GM12892 (cell line): ENCODE data around the gene FBXW12.

Source experiments
- POLR2A ChIP-seq: IDR thresholded peaks from 2 replicates; pipeline ENCODE4 v1.6.1; 2011; ENCODE audit warnings: low read depth, low read length, control low read depth
- POLR2AphosphoS5 ChIP-seq: IDR thresholded peaks from 2 replicates; pipeline ENCODE4 v1.6.1; 2011; ENCODE audit warnings: low read depth, low read length, control low read depth

GRCh38 chr3:48436477-48436787, 64.4 kb downstream of the FBXW12 start:
- TF ChIP-seq POLR2A = no peak
- no peak for TF ChIP-seq POLR2AphosphoS5
